Thyroid gland (tissue), 4 donors: Measurements from ENCODE around the gene LIX1L. TPM values are rescaled to one million over a fixed set of nuclear protein-coding genes. Genes with fewer than 3 reads are reported as not detected.

ENCODE experiments used
- DNase-seq, 2 donors: peaks; one replicate each; pipeline ENCODE4 v3.0.0-alpha.2; 2019
- H3K27ac ChIP-seq, 3 donors: fragments of 200-600 bp; sonication (generic); 1 replicate in 2 of 3; 2 replicates in 1 of 3; pipeline ENCODE4 v1.5.1; 2016 to 2019; ENCODE audit warnings: mild to moderate bottlenecking in 1 of 3, moderate library complexity in 1 of 3
- H3K27me3 ChIP-seq: fragments of 200-600 bp; sonication (generic); one replicate; pipeline ENCODE4 v1.5.1; 2019
- H3K36me3 ChIP-seq, 2 donors: fragments of 200-600 bp; sonication (generic); one replicate each; pipeline ENCODE4 v1.5.1; 2016 to 2019
- H3K4me1 ChIP-seq, 2 donors: fragments of 200-600 bp; sonication (generic); one replicate each; pipeline ENCODE4 v1.5.1; 2017 to 2019
- H3K4me3 ChIP-seq, 3 donors: fragments of 200-600 bp; sonication (generic); replicated peaks in 1 of 3; 1 replicate in 2 of 3; 2 replicates in 1 of 3; pipeline ENCODE4 v1.5.1; 2016; ENCODE audit warnings: mild to moderate bottlenecking in 1 of 3
- H3K9me3 ChIP-seq: fragments of 200-600 bp; sonication (generic); one replicate; pipeline ENCODE4 v1.5.1; 2017
- CTCF ChIP-seq, 6 experiments: fragments of 200-600 bp in 3 of 6; fragments of 450-650 bp in 3 of 6; sonication (generic) in 3 of 6; IDR thresholded peaks; one replicate each; pipeline ENCODE4 v1.5.1; 2016 to 2019; ENCODE audit warnings: antibody characterized with exemption in 6 of 6, mild to moderate bottlenecking in 2 of 6, inconsistent platforms in 1 of 6, moderate library complexity in 1 of 6
- POLR2A ChIP-seq, 2 donors: fragments of 450-650 bp; IDR thresholded peaks; one replicate each; pipeline ENCODE4 v1.6.1; 2017; ENCODE audit warnings: antibody characterized with exemption in 2 of 2, mild to moderate bottlenecking in 2 of 2, moderate library complexity in 1 of 2
- WGBS, 2 donors: methylation state at CpG; one replicate each; pipeline ENCODE4 v1.1.5; 2017; 5-methylcytosine and 5-hydroxymethylcytosine counted together
- intact Hi-C: fragments of 100-400 bp; cut with DNase I; formaldehyde crosslinking; loops from one replicate; pipeline ENCODE4 v1.15.1; 2023
- total RNA-seq, 4 donors: library from RNA; depleted of rRNA; stranded (reverse); fragments of >200 nt; gene quantifications; one replicate each; pipeline ENCODE4 v1.2.3, GENCODE V29; 2016

Gene LIX1L
- total RNA-seq: 10 to 100 TPM; 18.7 to 26.9 (median 20.3) TPM

GRCh38 chr1:145957443-145958319 lies at the start of gene LIX1L:
TSS of gene LIX1L (minus strand) at chr1:145958017. CDS start at chr1:145957927, 90 bp downstream.
- peak; percentile 97 to 98 for DNase-seq
- Histone ChIP-seq H3K9me3 (no peaks in the 10 kb centered on the region), H3K4me3 (peak within 1 kb of the TSS; percentile 30 to 71 (median 56)), H3K27ac (peak within 1 kb of the TSS; percentile 81 to 96 (median 90)), H3K36me3 (no peaks in the 10 kb centered on the region), H3K4me1 (peaks cover 27 to 29% of the 10 kb centered on the region in 2 donors), H3K27me3 (no peaks in the 10 kb centered on the region)
- WGBS, 2 donors: 1 to 6% methylated on average over 25 to 32 of the region's 60 CpGs
- TF ChIP-seq POLR2A (IDR thresholded peaks at IDR 0.05) (peak in 1 of 2 donors; percentile 77), CTCF (IDR thresholded peaks at IDR 0.05) (no peak)
- intact Hi-C loops: loop anchor here (5.0 kb wide), 1 partner anchor 40 kb away; the partner anchor contains the start of gene PEX11B

GRCh38 chr1:146001709-146002108 lies 43.9 kb upstream of the LIX1L start:
- Histone ChIP-seq H3K4me1 (peaks cover 34 to 51% of the 10 kb centered on the region in 2 donors), H3K4me3 (no peak overlapping the region), H3K36me3 (no peaks in the 10 kb centered on the region), H3K27ac (peak overlapping the region; percentile 56 to 73 (median 72)), H3K9me3 (no peaks in the 10 kb centered on the region), H3K27me3 (no peaks in the 10 kb centered on the region)
- no peak for DNase-seq
- no peak for TF ChIP-seq POLR2A (IDR thresholded peaks at IDR 0.05)
- no peak for TF ChIP-seq CTCF (IDR thresholded peaks at IDR 0.05)
- intact Hi-C loops: no loop called here
- 92 to 98% methylated on average over 2 of the region's 2 CpGs for WGBS, 2 donors

GRCh38 chr1:145999321-146000024 lies 41.7 kb upstream of the LIX1L start:
- 2 to 4% methylated on average over 5 of the region's 5 CpGs for WGBS, 2 donors
- H3K4me3 ChIP-seq: peak overlapping the region in 1 of 3 donors; percentile 82
- H3K27me3 ChIP-seq: no peaks in the 10 kb centered on the region
- no peaks in the 10 kb centered on the region for H3K9me3 ChIP-seq
- intact Hi-C loops: no loop called here
- peak; percentile 79 for DNase-seq
- peak overlapping the region; percentile 92 to 96 (median 94) for H3K27ac ChIP-seq
- no peak for TF ChIP-seq CTCF (IDR thresholded peaks at IDR 0.05)
- TF ChIP-seq POLR2A (IDR thresholded peaks at IDR 0.05): peak in 1 of 2 donors; percentile 64
- peaks cover 34 to 38% of the 10 kb centered on the region in 2 donors for H3K4me1 ChIP-seq
- peaks cover 13 to 17% of the 10 kb centered on the region in 2 donors for H3K36me3 ChIP-seq

- intact Hi-C loops: no loop called here
- Histone ChIP-seq H3K36me3 (peaks cover 31 to 35% of the 10 kb centered on the region in 2 donors), H3K27ac (peak overlapping the region; percentile 92 to 96 (median 94)), H3K9me3 (no peaks in the 10 kb centered on the region), H3K4me3 (peak overlapping the region in 2 of 3 donors; percentile 63 to 82), H3K4me1 (peaks cover 33 to 34% of the 10 kb centered on the region in 2 donors), H3K27me3 (no peaks in the 10 kb centered on the region)
- WGBS, 2 donors: 28 to 45% methylated on average over 3 of the region's 3 CpGs
- TF ChIP-seq POLR2A (IDR thresholded peaks at IDR 0.05) (no peak), CTCF (IDR thresholded peaks at IDR 0.05) (no peak)
- no peak for DNase-seq
These were observed 39.9 kb upstream of the LIX1L start for GRCh38 chr1:145997718-145998023.
